ENCODE results near the gene MAGI2. TPM values are rescaled to one million over a fixed set of nuclear protein-coding genes. Genes with fewer than 3 reads are reported as not detected.
A peak's percentile ranks its signal among the peaks of the same experiment; 100 is the strongest.

Gene MAGI2
- total RNA-seq, 1 experiment from 2014 or later, result 0.84 TPM

DNA sequence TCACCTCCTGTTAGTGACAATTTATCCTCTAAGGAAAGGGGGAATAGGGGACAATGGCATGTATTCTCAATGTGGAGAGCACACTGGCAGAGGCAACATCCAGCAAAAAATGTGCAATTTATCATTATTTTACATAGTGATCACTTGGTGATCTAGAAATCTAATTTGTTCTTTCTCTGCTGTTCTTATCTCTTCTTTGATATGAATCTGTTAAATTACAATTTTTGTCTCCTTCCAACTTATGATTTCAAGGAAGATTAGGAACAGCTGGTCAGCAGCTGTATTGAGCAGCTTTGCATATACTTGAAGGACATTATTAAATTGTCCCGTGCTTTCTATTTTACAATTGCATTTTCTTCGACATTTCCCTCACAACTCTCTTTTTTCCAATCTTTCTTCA lies 213.1 kb downstream of the MAGI2 start:
- in situ Hi-C loops (cut with HindIII; ENCODE audit: low pct_unique_long_range_greater_than_20kb, low sequenced_read_pairs), result no loop called here
- DNase-seq (ENCODE audit: low read depth), result no peak

DNA sequence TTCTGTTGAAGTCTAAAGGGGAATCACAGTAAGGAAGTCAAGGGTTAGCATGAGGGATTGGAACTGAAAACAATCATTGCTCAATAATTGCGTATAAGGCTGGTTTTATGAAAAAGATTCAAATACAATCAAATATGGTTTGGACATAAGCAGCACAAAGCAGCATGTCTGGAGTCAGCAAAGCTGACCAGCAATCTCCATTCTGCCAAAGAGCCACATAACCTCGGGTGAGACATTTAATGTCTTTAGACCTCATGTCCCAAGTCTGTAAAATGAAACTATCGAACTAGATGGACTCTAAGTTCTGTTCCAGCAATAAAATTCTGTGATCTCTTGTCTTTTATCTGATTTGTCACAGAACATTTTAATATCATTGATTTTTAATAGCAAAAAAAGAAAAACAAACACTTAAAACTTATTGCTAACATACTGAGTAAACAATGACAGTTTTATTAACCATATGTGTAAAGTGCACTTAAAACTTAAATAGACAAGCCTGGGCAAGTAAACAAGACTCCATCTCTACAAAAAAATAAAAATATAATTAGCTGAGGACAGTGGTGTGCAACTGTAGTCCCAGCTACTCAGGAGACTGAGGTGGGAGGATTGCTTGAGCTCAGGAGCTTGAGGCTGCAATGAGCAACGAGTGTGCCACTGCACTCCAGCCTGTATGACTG lies 217.0 kb downstream of the MAGI2 start:
- DNase-seq (ENCODE audit: low read depth), result no peak
- in situ Hi-C loops (cut with HindIII; ENCODE audit: low pct_unique_long_range_greater_than_20kb, low sequenced_read_pairs), result no loop called here

DNA sequence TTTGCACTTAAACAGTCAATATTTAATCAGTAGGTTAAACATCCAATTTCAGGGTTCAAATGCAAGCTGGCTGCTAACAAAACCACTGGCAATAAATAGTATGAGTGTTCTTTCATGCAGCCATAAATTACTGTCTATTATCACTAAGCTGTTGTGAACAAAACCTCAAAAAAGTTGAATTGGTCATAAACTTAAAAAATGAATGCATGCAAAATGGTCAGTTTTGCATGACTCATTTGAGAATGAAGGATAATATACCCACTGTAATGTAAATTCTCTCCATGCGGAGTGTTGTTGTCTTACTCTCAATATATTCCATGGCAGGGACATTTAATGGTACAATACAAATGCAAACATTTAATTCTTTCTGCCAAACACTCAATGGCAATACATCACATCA lies 226.4 kb downstream of the MAGI2 start:
- no peak for DNase-seq (ENCODE audit: low read depth)
- in situ Hi-C loops (cut with HindIII; ENCODE audit: low pct_unique_long_range_greater_than_20kb, low sequenced_read_pairs), result no loop called here

DNA sequence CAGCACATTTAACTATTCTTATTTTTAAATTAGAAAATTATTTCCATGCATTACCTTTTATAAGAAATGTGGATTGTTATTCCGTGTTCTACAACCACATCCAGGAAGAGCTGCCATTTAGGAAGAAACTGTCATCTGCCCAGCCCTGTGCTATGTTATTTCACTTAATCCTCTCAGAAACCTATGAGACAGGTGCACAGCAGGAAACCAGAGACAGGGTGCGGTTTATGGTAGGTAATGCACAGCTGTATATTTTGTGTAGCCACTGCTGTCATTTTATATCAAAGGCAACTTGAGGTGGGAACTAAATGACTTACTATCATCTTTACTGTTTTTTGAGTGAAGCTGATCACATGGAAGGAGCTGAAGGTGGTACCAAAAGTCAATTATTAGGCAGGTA lies 232.3 kb downstream of the MAGI2 start:
- no peak for DNase-seq (ENCODE audit: low read depth)
- in situ Hi-C loops (cut with HindIII; ENCODE audit: low pct_unique_long_range_greater_than_20kb, low sequenced_read_pairs), result no loop called here

DNA sequence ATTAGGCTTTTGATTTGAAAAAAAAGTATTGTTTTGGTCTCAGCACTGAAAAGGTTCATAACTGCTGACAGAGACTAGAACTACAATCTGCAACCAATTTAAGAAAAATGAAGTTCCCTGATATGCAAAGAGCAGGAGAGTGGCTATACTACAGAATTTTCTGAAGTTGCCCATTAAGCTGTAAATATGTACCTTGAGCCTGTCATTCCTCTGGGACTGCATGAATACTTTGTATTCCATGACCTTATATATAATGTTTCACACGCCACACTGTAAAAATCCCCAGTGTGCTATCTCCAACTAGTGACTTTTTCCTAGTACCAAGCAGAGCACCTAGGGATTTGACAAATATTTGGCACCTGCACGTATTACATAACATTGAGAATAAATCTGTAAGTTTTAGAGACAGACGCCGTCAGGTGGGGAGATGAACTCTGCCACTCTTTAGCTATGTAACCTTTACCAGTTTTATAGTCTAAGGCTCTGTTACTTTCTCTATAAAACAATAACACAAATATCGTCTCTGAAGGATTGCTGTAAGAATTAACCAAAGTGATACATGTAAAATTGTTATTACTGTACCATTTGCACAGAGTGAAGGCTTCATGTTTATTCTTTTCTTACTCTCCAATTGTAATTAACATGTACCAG lies 235.4 kb downstream of the MAGI2 start:
- in situ Hi-C loops (cut with HindIII; ENCODE audit: low pct_unique_long_range_greater_than_20kb, low sequenced_read_pairs), result no loop called here

DNA sequence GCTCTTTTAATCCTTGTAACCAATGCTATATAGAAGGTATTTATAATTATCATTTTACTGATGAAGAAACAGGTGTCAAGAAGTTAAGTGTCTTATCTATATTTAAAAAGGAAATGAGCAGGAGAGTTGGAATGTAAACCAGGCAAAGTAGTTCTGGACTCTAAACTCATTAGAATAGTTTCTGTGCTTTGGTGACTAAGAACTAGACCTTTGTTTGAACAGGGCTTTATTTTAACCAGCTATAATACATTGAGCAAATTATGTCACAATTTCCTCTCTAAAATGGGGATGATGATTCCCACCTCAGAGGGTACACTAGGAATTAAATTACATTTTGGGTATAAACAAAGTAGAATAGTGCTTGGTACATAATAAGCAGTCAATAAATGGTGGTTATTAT lies 236.0 kb downstream of the MAGI2 start:
- DNase-seq (ENCODE audit: low read depth), result no peak
- in situ Hi-C loops (cut with HindIII; ENCODE audit: low pct_unique_long_range_greater_than_20kb, low sequenced_read_pairs), result no loop called here

More for the DNA sequence above, 235.4 kb downstream of the MAGI2 start:
- no peak for DNase-seq (ENCODE audit: low read depth)

DNA sequence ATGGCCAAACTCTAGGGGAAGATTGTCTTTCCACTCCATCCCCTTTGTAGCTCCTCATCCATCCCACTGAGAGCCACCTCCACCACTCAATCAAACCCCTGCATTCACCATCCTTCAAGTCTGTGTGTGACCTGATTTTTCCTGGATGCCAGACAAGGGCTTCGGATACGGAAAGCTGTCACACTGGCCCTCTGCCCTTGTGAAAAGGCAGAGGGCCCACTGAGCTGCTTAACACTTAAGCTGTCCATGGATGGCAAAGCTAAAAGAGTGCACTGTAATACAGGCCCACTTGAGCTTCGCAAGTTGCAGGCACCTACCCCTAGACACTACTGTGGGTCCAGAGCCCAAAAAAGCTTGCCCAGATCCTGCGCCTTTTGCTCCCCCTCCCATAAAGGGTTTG lies 237.2 kb downstream of the MAGI2 start:
- in situ Hi-C loops (cut with HindIII; ENCODE audit: low pct_unique_long_range_greater_than_20kb, low sequenced_read_pairs), result no loop called here
- no peak for DNase-seq (ENCODE audit: low read depth)

DNA sequence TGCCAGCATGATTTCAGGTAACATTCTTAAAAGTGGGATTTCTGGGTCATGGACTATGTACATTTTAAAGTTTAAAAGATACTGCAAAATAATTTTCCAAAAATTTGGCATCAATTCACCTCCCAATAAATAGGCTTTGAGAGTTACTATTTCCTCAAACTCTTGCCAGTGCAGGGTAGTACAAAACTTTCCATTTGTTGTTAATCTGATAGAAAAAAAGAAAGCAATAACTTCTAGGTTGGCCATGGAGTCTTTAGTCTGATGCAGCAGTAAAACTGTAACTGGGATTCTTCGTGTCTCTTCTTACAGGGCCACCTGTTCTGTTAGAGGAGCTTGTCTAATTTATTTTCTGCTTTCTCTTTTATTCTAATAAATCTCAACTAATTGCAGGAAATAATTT lies 241.1 kb downstream of the MAGI2 start:
- no peak for DNase-seq (ENCODE audit: low read depth)
- in situ Hi-C loops (cut with HindIII; ENCODE audit: low pct_unique_long_range_greater_than_20kb, low sequenced_read_pairs), result no loop called here

DNA sequence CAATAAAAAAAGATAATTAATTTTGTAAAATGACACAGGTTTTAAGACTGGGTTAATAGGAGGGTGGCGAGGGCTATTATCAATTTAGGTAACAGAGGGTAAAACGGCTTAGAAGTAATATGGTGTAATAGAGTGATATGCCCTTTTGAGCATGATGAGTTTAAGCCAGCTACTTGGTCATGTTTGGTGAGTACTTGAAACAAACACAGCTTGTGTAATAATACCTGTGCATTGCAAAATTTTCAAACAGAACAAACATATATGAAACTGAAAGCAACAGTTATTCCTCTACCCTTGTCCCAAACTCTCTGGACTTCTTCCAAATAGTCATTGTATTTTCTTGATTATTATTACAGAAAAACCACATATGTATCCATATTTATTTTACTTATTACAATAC lies 241.7 kb downstream of the MAGI2 start:
- in situ Hi-C loops (cut with HindIII; ENCODE audit: low pct_unique_long_range_greater_than_20kb, low sequenced_read_pairs), result no loop called here
- no peak for DNase-seq (ENCODE audit: low read depth)

DNA sequence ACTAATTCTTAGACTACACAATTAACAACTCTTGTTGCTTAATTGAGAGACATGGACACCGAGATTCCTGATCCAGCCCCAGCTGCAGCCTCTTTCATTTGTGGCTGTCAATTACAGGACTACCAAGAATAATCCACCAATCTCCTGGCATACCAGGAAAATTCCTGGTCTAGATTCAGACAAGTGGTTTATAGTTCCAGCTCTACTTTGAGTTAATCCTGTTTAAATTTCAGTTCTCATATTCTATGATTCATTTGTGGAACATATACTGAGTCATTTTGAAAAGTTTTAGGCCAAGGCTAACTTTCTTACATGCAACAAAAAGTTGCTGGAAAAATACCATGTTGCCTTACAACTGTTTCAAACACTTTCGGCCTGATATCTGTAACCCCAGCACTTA lies 253.5 kb downstream of the MAGI2 start:
- no peak for DNase-seq (ENCODE audit: low read depth)
- in situ Hi-C loops (cut with HindIII; ENCODE audit: low pct_unique_long_range_greater_than_20kb, low sequenced_read_pairs), result no loop called here

DNA sequence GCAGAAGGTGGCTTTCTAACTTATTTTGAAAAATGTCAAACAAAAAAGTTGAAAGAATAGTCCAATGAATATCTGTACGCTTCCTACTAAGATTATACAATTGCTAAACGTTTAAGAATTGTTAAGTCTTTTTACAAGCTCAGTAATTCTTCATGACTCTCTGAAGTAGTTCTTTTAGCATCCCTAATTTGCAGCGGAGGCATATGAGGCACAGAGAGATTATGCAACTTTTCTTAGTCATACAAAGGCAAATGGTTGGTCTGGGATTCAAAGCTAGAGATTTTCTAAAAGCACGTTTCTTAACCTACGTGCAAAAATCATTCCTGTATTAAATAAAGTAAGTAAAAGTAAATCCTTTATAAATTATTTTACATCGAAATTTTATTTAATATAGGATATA lies 254.2 kb downstream of the MAGI2 start:
- no peak for DNase-seq (ENCODE audit: low read depth)
- in situ Hi-C loops (cut with HindIII; ENCODE audit: low pct_unique_long_range_greater_than_20kb, low sequenced_read_pairs), result no loop called here

DNA sequence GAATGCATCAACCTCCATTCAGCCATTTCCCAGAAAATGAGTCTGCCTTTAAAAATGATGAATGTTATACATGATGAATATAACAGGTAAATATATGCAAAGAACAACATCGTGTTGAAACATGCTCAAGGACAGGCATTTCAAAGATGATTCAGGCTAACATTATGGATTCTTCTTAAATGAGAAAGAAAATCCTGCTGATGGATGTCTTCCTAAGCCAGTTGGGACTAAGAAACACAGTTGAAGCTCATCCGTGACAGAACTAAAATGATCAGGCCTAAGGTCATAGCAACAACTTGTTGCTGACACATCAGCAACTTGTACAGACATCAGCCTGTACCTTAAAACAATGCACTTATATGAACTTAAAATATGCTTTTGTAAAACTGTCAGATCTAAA lies 267.9 kb downstream of the MAGI2 start:
- in situ Hi-C loops (cut with HindIII; ENCODE audit: low pct_unique_long_range_greater_than_20kb, low sequenced_read_pairs), result no loop called here

DNA sequence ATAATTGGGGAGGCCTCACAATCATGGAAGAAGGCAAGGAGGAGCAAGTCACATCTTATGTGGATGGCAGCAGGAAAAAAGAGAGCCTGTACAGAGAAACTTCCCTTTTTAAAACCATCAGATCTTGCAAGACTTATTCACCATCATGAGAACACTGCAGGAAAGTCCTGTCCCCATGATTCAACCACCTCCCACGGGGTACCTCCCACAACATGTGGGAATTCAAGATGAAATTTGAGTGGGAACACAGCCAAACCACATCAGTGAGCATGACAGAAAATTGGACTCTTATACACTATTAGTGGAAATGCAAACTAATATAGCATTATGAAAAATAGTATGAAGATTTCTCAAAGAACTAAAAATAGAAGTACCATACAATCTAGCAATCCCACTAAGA lies 271.2 kb downstream of the MAGI2 start:
- no peak for DNase-seq (ENCODE audit: low read depth)
- in situ Hi-C loops (cut with HindIII; ENCODE audit: low pct_unique_long_range_greater_than_20kb, low sequenced_read_pairs), result no loop called here

More for the DNA sequence above, 267.9 kb downstream of the MAGI2 start:
- no peak for DNase-seq (ENCODE audit: low read depth)

DNA sequence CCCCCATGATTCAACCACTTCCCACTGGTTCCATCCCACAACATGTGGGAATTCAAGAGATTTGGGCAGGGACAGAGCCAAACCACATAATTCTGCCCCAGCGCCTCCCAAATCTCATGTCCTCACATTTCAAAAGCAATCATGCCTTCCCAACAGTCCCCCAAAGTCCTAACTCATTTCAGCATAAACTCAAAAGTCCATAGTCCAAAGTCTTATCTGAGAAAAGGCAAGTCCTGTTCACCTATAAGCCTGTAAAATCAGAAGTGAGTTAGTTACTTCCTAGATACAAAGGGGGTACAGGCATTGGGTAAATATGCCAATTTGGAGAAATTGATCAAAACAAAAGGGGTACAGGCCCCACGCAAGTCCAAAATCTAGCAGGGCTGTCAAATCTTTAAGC lies 272.9 kb downstream of the MAGI2 start:
- in situ Hi-C loops (cut with HindIII; ENCODE audit: low pct_unique_long_range_greater_than_20kb, low sequenced_read_pairs), result no loop called here
- no peak for DNase-seq (ENCODE audit: low read depth)

DNA sequence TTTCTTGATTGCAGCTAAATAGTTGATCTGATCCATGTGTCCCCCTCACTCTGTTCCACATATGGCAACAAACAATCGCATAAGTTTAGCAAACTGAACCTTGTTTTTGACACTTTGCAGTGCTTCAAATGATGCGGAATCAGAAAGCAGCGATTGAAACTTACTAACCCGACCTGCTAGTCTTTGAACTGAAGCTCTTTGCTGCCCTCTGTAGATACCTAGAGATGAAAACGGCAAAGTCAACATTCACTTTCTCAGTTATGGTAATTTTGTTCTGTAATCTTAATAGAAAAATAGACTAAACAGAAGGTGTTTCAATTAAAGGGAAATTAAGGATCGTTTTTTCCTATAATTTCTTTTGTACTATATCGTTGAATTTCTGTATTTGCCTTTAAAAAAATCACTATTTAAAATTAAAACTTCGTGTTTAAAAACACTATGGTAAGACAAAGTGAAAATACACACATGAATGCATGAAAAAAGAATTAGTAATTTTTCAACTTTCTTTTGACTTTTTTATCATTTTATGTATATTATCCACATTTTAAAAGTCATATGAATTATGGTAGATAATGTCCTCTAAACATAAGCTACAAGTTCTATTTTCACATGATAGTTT lies 276.5 kb downstream of the MAGI2 start:
- peak; percentile 4 for DNase-seq (ENCODE audit: low read depth)
- in situ Hi-C loops (cut with HindIII; ENCODE audit: low pct_unique_long_range_greater_than_20kb, low sequenced_read_pairs), result no loop called here

DNA sequence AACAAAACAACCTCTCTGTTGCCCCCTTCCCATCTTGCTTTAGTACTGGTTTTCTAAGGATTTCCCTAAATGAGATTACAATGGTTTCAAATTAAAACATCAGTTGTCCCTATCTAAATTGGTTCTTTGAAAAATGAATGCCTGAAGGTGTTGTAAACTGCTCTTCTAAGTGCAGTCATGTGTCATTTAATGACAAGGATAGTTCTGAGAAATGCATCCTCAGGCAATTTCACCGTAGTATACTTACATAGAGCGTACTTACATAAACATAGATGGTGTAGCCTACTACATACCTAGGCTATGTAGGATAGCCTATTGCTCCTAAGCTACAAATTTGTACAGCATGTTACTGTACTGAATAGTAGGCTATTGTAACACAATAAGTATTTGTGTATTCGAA lies 278.1 kb downstream of the MAGI2 start:
- in situ Hi-C loops (cut with HindIII; ENCODE audit: low pct_unique_long_range_greater_than_20kb, low sequenced_read_pairs), result no loop called here
- no peak for DNase-seq (ENCODE audit: low read depth)

DNA sequence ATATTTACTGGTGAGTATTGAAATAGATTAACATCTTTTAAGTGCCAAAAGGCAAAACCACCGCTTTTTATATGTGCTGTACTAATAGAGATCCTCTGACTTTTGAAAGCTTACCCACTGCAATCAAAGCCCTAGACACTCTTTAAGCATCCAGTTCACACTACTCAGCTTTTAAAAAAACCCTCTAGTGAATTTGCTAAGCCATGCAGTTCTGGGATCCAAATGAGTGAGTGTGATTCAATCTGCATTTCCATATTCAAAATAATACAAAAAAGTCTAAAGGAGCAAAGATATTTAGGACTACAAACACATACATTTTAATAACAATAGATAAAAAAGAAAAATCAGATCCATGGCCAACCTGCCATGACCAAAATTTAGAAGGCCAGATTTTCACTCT lies 288.2 kb downstream of the MAGI2 start:
- no peak for DNase-seq (ENCODE audit: low read depth)
- in situ Hi-C loops (cut with HindIII; ENCODE audit: low pct_unique_long_range_greater_than_20kb, low sequenced_read_pairs), result no loop called here

DNA sequence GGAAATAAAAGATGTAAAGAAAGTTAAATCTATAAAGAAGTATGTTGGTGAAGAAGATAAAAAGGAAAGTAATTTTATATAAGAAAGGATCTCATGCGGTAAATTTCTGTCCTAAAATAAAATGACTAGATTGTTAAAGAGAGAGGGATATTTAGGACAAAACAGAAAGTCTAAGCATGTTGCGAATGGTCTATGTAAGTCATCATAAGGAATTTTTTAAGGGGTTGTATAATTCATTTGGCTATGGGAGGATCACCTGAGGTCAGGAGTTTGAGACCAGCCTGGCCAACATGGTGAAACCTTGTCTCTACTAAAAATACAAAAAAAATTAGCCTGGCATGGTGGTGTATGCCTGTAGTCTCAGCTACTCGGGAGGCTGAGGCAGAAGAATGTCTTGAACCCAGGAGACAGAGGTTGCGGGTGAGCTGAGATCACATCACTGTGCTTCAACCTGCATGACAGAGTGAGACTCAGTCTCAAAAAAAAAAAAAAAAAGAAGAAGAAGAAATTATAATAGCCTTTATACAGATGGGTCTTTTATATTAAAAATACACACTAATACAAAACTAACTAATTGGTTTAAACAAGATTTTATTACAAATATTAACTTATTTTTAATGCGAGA lies 294.3 kb downstream of the MAGI2 start:
- no peak for DNase-seq (ENCODE audit: low read depth)
- in situ Hi-C loops (cut with HindIII; ENCODE audit: low pct_unique_long_range_greater_than_20kb, low sequenced_read_pairs), result no loop called here

DNA sequence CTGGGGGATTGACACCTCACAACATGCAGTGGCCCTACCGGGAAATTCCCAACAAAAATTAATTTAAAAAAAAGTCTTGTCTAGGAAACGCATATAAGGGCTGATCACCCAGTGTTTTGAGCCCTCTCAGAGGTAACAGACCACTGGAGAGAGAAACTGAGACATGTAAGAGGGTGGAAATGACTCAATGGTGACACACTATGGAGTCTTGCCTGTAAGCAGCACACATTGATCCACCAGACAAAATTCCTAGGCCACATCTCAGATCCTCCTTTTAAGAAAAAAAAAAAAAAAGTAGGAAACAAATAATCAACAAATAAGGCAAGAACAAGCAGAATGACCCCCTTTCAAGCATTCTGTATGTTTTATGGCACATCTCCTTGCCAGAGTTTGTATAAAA lies 296.2 kb downstream of the MAGI2 start:
- in situ Hi-C loops (cut with HindIII; ENCODE audit: low pct_unique_long_range_greater_than_20kb, low sequenced_read_pairs), result no loop called here
- DNase-seq (ENCODE audit: low read depth), result no peak
